Urinary bladder (tissue), 4 donors: ENCODE data around the gene CCL20. TPM values are rescaled to one million over a fixed set of nuclear protein-coding genes. Genes with fewer than 3 reads are reported as not detected.

ENCODE experiments used
- DNase-seq: peaks from one replicate; pipeline ENCODE4 v3.0.0-alpha.2; 2015; ENCODE audit errors: extremely low spot score
- H3K27ac ChIP-seq: one replicate; pipeline ENCODE4 v1.5.1; 2013; ENCODE audit warnings: low read depth, mild to moderate bottlenecking, moderate library complexity
- H3K36me3 ChIP-seq: one replicate; pipeline ENCODE4 v1.6.1; 2013; ENCODE audit warnings: mild to moderate bottlenecking, moderate library complexity; ENCODE audit not compliant: insufficient read depth
- H3K4me1 ChIP-seq: one replicate; pipeline ENCODE4 v1.6.1; 2013; ENCODE audit warnings: mild to moderate bottlenecking, moderate library complexity; ENCODE audit not compliant: insufficient read depth
- H3K4me3 ChIP-seq: one replicate; pipeline ENCODE4 v1.5.1; 2013; ENCODE audit warnings: low read depth, low read length
- WGBS: extraction: QIAGEN DNeasy Blood & Tissue Kit; methylation state at CpG from one replicate; pipeline ENCODE4 v1.1.7; 2013; 5-methylcytosine and 5-hydroxymethylcytosine counted together
- polyA plus RNA-seq: library from polyadenylated mRNA; stranded (reverse); fragments of 200-250 nt; gene quantifications from one replicate; pipeline ENCODE4 v1.2.3, GENCODE V29; 2013
- total RNA-seq: library from RNA; depleted of rRNA; stranded (reverse); fragments of >200 nt; gene quantifications from one replicate; pipeline ENCODE4 v1.2.3, GENCODE V29; 2014
- donor health status: healthy with polysubstance abuse.
- donor health status: healthy.

CCL20 gene, protein sequence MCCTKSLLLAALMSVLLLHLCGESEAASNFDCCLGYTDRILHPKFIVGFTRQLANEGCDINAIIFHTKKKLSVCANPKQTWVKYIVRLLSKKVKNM
- total RNA-seq: not detected
- 1.5 TPM for polyA plus RNA-seq

GRCh38 chr2:227813562-227814353 is at the start of gene CCL20:
Gene CCL20, plus strand, starts transcription at chr2:227813842. Its CDS starts 70 bp downstream, at chr2:227813912.
- 87% methylated on average over 9 of the region's 9 CpGs for WGBS

GRCh38 chr2:227765788-227766372 is 47.8 kb upstream of the CCL20 start:
- Histone ChIP-seq H3K4me1 (no peaks in the 10 kb centered on the region), H3K27ac (no peak overlapping the region), H3K36me3 (no peaks in the 10 kb centered on the region), H3K4me3 (no peak overlapping the region)
- DNase-seq: no peak
- WGBS: 62% methylated on average over 4 of the region's 4 CpGs

More at GRCh38 chr2:227813562-227814353, at the start of gene CCL20:
- H3K4me1 ChIP-seq: no peaks in the 10 kb centered on the region
- DNase-seq: no peak
- H3K4me3 ChIP-seq: no peak within 1 kb of the TSS
- no peaks in the 10 kb centered on the region for H3K36me3 ChIP-seq
- no peak within 1 kb of the TSS for H3K27ac ChIP-seq

GRCh38 chr2:227766373-227766883 is 47.2 kb upstream of the CCL20 start:
- H3K36me3 ChIP-seq: no peaks in the 10 kb centered on the region
- H3K4me1 ChIP-seq: no peaks in the 10 kb centered on the region
- DNase-seq: peak; percentile 48
- no peak overlapping the region for H3K27ac ChIP-seq
- WGBS: 28% methylated on average over 11 of the region's 11 CpGs
- no peak overlapping the region for H3K4me3 ChIP-seq

DNA sequence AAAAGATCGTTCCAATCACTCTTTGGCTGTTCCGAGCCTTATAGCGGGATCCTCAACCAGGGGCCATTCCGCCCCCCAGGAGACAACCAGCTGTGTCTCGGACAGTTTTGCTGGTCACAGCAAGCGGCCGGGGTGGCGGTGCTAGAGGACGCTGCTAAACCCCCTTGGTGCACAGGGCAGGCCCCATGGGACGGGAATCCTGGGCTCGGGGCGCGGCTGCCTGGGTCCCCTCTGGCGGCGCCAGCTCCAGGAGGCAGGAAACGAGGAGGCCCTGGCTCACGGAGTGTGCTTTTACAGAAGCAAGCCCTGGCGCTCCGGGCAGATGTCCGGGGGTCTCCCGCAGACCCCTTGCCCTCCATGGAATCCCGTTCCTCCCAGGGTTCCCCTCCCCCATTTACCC is 45.8 kb upstream of the CCL20 start:
- H3K27ac ChIP-seq: no peak overlapping the region
- H3K4me1 ChIP-seq: no peaks in the 10 kb centered on the region
- H3K36me3 ChIP-seq: no peaks in the 10 kb centered on the region
- H3K4me3 ChIP-seq: no peak overlapping the region
- WGBS: 95% methylated on average over 22 of the region's 22 CpGs
- DNase-seq: no peak

GRCh38 chr2:227772197-227772661 is 41.4 kb upstream of the CCL20 start:
- H3K4me3 ChIP-seq: no peak overlapping the region
- no peaks in the 10 kb centered on the region for H3K4me1 ChIP-seq
- DNase-seq: no peak
- H3K36me3 ChIP-seq: no peaks in the 10 kb centered on the region
- no peak overlapping the region for H3K27ac ChIP-seq
- WGBS: 77% methylated on average over 5 of the region's 5 CpGs

- DNase-seq: no peak
- no peaks in the 10 kb centered on the region for H3K4me1 ChIP-seq
- no peak overlapping the region for H3K4me3 ChIP-seq
- WGBS: 57% methylated on average over 2 of the region's 2 CpGs
- H3K36me3 ChIP-seq: no peaks in the 10 kb centered on the region
- H3K27ac ChIP-seq: no peak overlapping the region
These were observed 40.7 kb upstream of the CCL20 start for GRCh38 chr2:227772932-227773331.

DNA sequence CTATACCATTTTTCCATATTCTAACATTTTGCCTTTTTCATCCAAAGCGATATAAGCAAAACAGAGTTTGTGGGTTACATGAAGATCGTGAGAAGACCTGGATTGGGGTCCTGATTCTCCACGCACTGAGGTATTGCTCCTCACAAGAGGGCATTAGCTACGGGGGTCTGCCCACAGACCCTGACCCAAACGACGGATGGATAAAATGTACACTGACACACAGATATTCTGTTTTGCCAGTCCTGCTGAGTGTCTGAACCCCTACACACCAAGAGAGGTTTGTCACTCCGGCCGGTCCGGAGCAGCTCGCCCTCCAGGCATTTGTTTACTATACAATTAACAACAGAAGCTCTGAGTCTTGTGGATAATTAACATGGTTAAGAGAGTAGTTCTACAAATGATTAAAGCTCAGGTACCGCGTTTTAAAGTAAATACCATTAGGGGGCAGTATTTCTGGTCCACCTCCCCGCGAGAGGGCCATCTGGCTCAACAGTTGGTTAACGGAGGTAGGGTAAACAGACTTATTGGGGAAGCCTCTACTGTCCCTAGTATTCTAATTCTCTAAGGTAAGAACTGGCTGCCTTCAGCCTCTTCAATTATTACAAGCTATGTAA is 39.5 kb upstream of the CCL20 start:
- Histone ChIP-seq H3K36me3 (no peaks in the 10 kb centered on the region), H3K27ac (no peak overlapping the region), H3K4me1 (no peaks in the 10 kb centered on the region), H3K4me3 (no peak overlapping the region)
- 54% methylated on average over 15 of the region's 15 CpGs for WGBS
- DNase-seq: no peak

GRCh38 chr2:227774895-227775842 is 38.5 kb upstream of the CCL20 start:
- H3K36me3 ChIP-seq: no peaks in the 10 kb centered on the region
- H3K4me1 ChIP-seq: no peaks in the 10 kb centered on the region
- H3K4me3 ChIP-seq: no peak overlapping the region
- DNase-seq: no peak
- WGBS: 82% methylated on average over 6 of the region's 6 CpGs
- H3K27ac ChIP-seq: no peak overlapping the region

DNA sequence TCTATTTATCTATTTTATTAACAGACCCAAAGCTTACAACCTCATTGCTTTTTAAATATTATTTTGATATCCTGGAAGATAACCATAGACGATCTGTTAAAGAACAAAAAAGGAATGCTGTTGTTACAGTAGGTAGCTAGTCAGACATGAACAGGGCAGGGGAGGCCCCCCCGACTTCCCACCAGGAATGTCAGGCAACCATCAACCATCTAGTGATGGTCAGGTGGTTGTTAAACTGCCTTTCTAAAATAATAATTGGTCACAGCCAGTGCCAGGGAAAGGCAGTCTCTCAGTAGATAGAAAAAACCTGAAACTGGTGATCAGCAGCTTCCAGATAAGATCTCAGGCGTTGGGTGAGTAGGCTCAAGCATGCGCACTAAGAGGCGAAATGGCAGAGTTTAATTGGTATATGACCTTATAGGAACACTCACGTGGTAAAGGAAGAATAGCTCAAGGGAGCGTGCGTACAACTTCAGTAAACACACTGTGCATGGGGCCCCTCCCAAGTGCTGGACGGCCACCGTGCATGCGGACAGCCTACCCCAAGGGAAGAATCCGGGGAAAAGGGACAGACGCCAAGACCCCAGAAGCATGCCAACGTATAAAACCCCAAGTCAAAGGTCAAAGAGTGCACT is 32.5 kb upstream of the CCL20 start:
- no peaks in the 10 kb centered on the region for H3K36me3 ChIP-seq
- no peak overlapping the region for H3K4me3 ChIP-seq
- H3K27ac ChIP-seq: no peak overlapping the region
- 44% methylated on average over 14 of the region's 14 CpGs for WGBS
- no peak for DNase-seq
- no peaks in the 10 kb centered on the region for H3K4me1 ChIP-seq

DNA sequence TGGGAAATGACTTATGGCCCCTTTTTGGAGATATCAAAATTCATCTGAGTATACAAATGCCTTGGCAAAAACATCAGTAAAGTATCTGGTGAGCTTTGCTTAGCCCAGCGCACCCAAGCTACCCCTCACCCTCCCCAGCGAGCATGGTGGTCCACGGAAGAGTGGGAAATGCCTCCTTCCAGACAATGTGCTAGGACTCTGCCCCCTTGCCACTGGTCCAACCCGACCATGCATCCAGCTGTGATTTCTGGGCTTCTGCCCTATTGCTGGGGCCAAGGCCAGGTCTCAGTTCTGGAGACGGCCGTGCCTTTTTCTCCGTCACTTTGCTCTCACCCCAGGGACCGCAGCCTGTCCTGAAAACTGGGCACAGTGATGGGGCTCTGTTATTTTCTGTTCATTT is 31.8 kb upstream of the CCL20 start:
- Histone ChIP-seq H3K27ac (no peak overlapping the region), H3K4me3 (no peak overlapping the region), H3K4me1 (no peaks in the 10 kb centered on the region), H3K36me3 (no peaks in the 10 kb centered on the region)
- no peak for DNase-seq
- WGBS: 76% methylated on average over 8 of the region's 8 CpGs

GRCh38 chr2:227782804-227783203 is 30.8 kb upstream of the CCL20 start:
- no peaks in the 10 kb centered on the region for H3K4me1 ChIP-seq
- DNase-seq: no peak
- no peak overlapping the region for H3K27ac ChIP-seq
- no peak overlapping the region for H3K4me3 ChIP-seq
- WGBS: 86% methylated on average over 5 of the region's 5 CpGs
- no peaks in the 10 kb centered on the region for H3K36me3 ChIP-seq

DNA sequence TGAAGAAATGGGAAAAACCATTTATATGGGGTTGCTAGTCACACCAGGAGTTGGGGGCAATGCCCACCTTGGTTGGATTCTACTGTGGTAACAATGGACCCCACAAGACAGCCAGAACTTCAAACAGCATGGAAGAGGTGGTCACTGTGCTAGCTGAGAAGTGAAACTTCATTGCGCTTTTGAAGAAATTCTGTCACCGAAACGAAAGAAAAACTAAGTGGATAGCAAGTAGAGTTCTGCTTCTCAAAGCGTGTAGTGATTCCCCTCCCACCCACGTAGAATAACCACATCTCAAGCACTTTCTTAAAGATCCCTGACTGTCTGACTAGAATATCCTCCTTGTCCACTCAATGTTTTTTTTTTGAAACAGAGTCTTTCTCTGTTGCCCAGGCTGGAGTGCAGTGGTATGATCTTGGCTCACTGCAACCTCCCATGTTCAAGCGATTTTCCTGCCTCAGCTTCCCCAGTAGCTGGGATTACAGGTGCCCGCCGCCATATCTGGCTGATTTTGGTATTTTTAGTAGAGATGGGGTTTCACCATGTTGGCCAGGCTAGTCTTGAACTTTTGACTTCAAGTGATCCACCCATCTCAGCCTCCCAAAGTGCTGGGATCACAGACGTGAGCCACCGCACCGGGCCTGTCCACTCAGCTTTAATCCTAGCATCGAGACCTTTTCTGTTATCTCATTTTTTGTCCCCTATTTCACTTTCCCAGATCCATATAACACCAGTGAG is 30.1 kb upstream of the CCL20 start:
- 79% methylated on average over 12 of the region's 12 CpGs for WGBS
- no peak overlapping the region for H3K27ac ChIP-seq
- no peak overlapping the region for H3K4me3 ChIP-seq
- no peaks in the 10 kb centered on the region for H3K36me3 ChIP-seq
- no peak for DNase-seq
- H3K4me1 ChIP-seq: no peaks in the 10 kb centered on the region
